Kidney capillary endothelial cell (primary cell): Measurements from ENCODE around the gene RAB14.

Experiments used
- DNase-seq: peaks from one replicate; pipeline ENCODE4 v3.0.0-alpha.2; 2018; ENCODE audit warnings: low spot score

The RAB14 gene

DNA sequence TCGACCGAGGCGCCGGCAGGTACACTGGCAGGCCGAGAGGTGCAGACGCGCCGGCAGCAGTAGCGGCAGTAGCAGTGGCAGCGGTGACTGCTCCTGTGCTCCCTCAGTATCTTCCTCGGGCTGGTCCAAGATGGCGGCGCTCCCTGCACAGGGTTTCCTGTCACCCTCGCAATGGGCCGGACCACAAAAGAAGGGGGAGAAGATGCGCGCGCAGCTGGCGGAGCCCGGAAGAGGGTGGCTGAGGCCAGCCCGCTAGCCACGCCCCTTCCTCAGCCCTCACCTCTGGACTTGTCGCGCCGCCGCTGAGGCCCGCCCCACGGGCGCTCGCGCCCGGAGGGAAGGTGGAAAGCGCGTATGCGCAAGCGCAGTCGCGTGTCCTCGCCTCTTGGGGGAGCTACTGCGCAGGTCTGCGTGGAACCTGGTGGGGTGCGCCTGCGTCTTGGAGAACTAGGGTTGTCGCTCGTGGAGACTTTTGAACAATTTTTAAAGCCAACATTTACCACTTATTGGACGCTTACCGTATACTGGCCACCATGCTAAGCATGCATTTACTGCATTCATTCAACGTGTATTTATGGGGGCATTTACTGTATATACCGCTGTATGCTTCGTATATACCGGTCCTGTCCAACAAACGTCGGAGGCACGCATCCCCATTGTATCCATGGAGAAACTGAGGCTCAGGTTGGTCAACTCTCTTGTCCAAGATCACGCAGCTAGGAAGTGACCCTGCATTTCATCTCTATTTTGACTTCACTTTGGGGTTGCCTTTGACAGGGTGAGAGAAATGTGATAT is at the start of gene RAB14:
TSS of gene RAB14 (minus strand) at position 132 of the 796 bp plus-strand sequence. CDS start 8,457 bp downstream, outside the sequence.
- DNase-seq, result peak; percentile 99

DNA sequence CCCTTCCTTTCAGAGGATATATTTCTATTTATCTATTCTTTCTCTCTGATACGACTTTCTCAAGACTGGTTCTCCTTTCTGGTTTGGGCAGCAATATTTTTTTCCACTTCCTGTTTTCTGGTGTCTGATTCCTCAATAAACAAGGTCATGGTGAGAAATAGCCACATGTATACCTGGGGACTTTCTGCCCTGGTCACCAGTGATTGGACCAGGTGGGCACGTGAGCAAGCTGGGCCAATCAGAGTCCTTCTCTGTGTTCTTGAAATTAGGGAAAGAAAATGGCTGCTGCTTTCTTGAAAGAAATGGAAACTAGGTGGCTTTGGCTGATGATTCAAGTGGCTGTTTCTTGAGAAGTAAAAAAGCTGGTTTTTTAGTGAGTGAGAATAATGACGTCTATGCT is 47.9 kb upstream of the RAB14 start:
- DNase-seq, result no peak

DNA sequence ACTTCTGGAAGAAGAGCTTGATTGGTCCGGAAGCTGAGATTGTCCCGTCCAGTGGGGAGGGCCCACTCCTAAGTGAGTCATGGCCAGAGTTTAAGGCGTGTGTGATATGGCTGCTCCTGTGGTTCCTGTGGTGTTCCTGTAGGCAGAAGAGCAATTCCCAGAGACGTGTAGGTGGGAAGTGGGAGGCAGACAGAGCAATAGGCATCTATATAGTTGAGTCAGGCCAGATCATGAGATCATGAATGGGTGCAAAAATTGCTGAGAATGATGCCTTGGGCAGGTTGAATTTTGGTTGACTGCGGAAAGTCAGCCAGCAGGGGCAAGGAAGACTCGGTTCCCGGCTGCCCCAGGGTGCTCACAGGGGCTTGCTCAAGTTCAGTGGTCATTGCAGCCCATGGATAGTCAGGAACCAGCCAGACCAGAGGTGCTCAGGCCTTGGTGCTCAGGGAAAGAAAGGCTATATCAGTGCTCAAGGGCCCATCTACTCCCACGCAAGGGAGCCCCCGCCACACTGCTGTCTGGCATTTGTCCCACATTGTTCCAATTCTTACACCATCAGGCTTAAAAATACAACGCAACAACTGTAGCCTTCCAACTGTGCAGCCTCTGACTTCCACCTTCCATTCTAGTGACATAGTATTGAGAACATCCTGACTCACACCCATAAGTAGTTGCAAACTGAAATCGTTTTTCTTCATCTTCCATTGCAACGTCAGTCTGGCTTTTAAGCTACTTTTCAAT is 45.3 kb upstream of the RAB14 start:
- no peak for DNase-seq

DNA sequence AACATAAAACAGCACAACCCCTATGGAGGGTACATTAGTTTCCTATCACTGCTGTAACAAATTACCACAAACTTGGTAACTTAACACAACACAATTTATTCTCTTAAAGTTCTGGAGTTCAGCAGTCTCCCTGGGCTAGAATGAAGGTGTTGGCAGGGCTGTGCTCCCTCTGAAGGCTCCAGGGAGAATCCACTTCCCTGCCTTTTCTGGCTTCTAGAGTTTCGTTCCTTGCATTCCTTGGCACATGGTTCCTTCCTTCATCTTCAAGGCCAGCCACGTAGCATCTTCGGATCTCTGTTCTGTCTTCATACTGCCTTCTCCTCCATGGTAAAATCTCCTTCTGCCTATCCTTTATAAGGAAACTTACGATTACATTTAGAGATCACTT is 41.3 kb upstream of the RAB14 start:
- DNase-seq, result no peak

DNA sequence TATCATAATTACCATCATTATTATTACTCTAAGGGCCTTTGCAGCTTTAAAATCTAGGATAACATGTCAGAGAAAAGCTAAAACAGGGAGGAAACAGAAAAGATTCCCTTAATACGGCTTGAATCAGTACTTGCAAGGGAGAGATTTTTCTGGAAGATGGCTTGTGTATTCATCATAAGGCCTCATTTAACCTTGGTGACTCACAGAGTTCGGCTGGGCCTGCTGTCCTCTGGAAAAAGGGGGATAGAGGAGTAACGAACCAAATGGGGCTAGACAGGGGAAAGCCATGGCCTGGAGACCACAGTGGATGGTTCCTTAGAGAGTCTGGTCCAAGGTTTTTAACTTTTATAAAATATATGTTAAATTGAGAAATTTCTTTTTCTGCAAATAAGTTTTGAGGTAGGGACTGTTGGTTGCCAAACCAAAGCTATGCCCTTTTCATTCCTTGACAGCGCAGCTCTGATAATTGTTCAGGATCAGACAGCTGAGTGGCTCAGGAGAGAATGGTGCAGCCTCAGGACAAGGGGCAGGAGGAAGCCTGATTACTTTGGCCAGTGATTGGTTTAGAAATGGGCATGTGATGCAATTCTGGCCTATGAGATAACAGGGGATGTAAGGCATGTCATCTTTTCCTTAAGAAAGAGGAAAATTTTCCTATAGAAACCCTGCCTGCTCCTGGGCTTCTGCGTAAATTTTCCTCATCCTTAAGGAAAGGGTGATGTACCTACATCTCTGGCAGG is 40.7 kb upstream of the RAB14 start:
- no peak for DNase-seq

DNA sequence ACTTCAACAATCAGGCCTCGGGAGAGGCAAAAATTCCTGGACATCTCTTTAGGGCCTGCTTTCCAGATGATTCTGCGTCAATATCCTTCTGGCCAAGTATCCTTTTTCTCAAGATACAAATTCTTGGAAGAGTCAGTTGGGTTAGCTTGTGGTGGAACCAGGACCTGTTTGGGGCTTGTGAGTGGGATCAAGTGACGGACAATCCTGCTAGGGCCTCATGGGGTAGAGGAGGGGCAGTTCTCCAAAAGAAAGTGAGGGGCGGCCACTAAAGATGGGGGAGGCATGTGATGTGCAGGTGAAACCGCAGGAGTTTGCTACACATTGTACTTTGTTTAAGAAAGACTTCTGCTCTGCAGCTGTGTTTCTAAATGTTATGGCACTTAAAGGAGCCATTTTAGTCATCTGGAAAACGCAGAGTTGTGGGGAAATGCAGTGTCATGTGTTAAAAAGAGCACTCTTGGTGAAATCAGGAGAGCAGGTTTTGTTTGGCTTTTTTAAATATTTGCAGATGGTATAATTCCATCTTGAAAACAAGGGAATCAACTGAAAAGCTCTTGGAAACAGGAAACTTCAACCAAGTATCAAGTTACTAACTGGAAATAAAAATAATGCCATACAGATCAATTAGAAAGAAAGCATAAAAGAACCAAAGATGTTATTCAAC is 38.9 kb upstream of the RAB14 start:
- no peak for DNase-seq

DNA sequence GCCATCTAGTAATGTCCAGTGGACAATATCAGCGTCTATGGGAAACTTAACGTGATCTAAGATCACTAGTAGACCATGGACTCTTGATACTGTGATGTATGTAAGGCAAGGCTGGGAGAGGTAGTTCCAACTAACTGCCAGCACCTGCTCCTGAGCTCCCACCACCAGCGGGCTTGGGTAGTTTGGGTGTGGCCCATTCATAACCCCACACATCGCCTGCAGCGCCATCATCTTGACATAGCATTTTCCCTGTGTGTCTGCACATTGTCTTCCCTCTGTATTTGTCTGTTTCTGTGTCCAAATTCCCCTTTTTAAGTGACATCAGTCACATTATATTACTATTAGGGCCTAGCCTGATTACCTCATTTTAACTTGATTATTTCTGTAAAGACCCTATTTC is 38.2 kb upstream of the RAB14 start:
- DNase-seq, result no peak

DNA sequence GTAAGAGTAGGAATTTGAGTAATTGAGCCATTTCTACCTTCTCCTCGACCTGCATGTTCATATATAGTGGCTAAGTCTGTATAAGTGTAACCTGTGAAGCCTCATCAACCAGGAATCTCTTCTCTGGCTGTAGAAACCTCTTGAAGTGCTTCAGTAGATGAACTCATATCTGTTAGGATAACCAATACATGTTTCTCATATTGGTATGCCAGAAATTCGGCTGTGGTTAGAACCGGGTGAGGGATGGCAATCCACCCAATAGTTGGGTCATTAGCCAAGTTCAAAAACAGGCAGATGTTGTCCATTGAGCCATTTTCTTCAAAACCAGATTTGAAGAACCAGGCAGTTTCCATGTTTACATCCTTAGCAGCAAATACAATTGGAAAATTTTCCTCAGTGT is 37.4 kb upstream of the RAB14 start:
- DNase-seq, result no peak

DNA sequence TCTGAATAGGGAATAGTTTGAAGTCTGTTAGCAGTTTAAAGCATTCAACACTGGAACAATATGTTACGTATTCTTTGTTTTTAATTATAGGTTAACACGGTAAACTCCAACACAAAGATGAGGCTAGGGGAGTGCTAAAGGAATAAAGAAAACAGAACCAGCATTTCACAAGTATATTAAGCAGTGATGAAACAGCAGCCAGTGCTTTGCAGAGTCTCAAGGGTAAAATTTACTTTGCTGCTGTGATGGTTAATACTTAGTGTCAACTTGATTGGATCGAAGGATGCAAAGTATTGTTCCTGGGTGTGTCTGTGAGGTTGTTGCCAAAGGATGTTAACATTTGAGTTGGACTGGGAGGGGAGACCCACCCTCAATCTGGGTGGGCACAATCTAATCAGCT is 36.2 kb upstream of the RAB14 start:
- no peak for DNase-seq

DNA sequence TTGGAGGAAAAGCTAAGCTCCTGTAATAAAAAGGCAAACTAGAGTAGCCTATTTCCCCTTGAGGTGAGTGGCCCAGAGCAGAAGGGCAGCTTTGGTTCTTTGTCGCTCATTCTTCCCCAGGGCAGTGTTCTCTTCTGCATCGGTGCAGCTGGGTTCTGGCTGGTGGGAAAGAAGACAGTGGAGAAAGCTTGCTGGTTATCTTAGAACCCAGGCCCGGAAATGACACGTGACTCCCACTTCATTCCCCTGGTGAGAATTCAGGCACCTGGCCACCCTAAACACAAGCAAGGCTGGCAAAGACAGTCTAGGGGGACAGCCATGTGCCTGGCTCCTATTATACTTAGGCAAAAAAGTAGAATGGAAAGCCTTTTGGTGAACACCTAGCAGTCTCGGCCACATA is 33.8 kb upstream of the RAB14 start:
- no peak for DNase-seq

DNA sequence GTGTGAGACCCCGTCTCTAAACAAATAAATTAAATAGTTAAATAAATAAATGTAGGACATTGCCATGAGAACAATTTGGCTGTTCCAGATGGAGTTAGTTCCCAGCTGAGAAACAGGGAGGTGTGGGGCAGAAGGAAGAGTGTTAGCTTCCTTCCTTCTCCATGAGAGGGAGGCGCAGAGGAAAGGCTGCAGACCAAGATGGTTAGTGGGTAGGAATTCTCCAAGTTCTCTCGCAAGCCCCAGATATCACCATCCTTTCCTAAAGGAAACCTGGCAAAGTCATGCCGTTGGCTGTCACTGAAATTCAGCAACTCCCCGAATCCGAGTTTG is 33.1 kb upstream of the RAB14 start:
- DNase-seq, result no peak

DNA sequence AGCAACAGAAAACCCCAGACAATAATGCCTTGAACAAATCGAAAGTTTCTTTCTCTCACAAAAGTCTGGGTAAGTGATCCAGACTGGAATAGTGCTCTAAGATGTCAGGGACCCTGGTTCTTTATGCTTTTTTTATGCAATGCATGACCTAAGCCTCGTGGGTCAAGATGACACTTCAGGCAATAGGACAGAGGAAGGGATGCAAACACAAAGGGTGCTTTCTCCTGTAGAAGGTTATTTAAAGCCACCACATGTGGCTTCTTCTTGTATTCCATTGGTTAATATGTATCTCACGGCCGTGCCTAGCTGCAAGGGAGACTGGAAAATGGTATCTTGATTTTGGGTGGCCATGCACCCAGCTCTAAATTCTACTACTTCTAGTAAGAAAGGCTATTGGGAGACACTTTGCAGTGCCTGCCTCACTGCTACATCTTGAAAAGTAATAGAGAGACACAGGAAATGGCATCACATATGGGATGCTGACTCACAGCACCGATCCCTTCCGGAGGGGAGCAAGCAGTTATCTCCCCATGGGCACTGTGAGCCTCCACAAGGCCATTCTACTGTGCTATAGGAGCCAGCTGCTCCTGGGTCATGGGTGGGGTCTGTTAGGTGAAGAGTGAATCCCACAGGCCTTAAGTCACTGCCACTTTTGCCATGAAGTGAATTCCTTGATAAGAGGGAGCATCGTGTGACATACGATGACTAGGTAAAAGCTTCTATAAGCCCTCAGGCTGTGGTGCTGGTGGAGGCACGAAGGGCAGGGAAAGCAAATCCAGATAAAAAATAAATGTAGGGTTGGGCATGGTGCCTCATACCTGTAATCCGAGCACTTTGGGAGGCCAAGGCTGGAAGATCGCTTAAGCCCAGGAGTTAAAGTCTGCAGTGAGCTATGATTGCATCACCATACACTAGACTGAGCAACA is 32.5 kb upstream of the RAB14 start:
- DNase-seq, result peak; percentile 36

DNA sequence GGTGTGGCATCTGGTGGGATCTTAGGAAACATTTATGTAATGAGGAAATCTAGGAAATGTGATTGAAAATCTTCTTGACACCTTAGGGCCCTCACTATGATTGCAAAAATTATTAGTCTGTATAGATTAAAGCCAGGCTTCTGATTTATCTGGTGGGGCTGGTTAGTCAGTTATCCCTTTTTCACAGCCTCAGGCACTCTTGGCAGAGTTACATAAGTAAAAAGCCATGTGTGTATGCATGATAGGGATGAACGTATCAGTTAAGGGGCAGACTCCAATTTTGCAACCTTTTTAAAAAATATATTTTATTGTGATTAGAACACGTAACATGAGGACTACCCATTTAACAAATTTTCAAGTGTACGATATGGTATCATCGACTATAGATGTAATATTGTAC is 30.6 kb upstream of the RAB14 start:
- DNase-seq, result no peak

DNA sequence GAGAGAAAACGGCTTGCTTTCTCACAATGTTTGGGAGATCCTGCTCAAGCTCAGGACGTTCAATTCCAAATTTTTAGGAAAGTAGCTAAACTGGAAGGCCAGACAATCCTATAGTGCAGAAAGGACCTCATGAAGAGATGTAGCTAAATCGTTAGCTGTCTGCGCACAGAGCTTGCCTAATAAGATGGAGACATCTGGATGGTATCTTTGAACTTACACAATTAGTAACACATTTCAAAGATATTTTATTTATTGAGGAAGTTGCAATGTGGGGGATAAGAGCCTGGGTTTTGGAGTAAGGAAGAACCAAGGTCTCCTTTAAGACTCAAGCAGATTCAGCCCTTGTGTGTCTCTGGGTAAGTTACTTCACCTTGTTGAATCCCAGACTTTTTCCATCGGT is 28.6 kb upstream of the RAB14 start:
- DNase-seq, result no peak

DNA sequence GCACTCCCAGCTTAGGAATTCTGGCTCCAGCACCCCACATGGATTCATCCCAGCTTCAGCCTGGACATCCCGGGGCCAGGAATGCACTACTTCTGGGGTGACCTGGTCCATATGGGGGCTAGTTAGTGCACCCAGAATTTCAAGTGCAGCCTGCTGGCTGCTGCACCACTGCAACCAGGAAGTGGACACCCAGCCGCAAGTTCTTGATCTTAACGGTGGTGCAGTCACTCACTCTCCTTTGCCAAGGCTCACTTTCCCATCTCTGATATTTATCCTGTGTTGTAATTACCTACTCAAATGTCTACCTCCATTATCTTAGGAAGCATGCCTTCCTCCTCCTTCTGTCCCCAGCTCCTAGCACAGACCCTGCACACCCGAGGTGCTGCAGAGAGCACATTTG is 26.2 kb upstream of the RAB14 start:
- no peak for DNase-seq

DNA sequence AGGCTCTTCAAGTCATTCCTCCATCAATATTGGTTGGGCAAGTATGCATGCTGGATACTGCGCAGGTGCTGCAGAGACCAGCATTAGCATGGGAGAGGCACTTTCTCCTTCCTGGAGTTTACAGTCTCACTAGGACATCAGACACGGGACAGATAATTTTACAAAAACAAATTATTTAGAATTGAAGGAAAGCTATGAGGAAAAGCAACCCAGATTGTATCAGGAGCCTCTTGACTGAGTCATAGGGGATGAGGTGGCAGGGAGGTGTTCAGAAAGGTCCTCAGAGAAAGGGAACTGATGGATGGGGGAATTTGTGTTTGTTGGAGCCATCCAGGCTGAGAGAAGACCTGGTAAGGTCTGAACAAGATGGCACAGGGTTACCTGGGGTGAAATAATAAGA is 24.5 kb upstream of the RAB14 start:
- DNase-seq, result no peak

DNA sequence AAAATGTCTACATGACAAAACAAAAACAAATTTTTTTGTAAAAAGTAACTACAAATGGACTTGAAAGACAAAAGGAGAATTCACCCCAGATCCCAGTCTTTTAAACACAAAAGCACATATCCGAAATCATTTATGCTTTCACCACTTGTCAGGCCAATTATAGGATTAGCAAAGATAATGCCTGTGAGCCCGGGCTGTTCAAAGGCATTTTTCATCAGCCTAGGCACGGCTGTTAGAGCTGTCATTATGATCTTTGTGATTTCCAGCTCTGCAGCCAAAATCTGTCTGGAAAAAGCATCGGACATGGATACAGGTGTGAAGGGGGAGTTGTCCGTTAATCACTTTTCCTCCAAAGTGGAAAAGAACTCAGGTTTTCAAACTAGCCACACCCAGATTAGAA is 23.6 kb upstream of the RAB14 start:
- DNase-seq, result no peak

DNA sequence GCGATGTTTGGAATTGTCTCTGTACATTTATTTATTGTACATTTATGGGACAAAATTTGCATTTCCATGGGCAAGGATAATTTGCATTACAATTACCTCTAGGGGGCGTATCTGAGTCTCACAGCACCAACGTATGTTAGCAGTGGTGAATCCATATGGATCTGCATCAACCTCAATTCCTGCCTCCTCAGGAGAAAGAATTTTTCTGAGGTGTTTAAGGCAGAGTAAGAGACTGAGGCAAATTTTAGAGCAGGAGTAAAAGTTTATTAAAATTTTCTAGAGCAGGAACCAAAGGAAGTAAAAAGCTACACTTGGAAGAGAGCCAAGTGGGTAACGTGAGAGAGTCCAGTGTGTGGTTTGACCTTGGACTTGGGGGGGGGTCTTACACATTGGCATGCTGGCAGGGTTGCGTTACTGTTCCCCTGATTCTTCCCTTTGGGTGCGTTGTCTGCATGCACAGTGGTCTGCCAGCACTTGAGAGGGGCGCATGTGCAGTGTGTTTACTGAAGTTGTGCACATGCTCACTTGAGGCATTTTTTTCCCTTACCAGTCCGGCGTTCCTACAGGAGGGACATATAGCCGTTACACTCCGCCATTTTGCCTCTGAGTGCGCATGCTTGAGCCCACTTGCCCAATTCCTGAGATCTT is 21.0 kb upstream of the RAB14 start:
- DNase-seq, result peak; percentile 63

DNA sequence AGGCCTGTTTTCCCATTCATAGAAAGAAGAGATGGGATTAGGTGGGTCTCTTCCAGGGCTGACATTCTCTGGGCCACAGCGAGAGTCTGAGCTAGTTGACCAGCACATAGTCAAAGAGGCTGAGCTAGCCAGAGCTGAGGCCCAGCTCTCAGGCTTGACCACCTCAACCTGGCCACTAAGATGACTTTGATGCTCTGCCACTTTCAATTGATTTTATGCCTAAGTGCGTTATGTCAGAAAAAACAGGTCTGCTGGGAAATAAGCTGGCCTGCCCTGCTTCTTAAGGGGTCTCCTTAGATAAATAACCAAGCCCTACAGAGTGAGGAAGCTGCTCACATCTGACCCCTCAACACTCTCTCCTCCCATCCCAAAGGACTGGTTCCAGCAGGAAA is 20.0 kb upstream of the RAB14 start:
- DNase-seq, result no peak

DNA sequence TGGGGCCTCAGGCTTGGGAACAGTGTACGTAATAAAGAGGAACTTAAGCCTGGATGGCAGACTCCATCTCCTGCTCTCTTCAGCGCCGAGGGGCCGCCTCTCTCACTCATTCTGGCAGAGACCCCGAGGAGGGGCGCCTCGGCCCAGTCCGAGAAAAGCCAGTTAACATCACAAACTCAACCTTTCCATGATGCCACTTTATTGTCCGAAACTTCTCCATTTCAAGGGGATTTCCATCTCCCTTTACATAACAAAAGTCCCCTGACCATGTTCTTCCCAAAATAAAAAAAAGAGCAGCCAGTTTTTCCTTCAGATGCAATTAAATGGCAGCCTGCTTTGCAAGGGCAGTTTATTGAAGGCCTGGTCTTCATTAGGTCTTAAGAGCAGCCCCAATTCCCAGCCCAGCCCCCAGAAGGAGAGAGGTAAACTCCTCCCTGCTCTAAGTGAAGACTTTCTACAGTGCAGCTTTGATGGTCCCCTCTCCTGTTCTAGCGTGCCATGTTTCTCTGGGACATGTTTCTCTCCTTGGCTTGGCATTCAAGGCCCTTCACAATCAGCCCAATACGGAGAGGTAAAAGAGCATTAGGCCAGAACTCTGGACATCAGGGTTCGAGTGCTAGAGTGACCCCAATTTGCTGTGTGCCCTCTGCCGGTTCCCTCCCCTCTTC is 19.5 kb upstream of the RAB14 start:
- DNase-seq, result no peak
